ENCODE results near the gene LPP. TPM values are rescaled to one million over a fixed set of nuclear protein-coding genes. Genes with fewer than 3 reads are reported as not detected.

The LPP gene
- total RNA-seq, 4 donors from 2014 or later, result 56.0 to 65.7 (median 58.1) TPM

GRCh38 chr3:188267790-188268335 lies 113.9 kb downstream of the LPP start:
- Histone ChIP-seq H3K36me3 (no peaks in the 10 kb centered on the region), H3K9me3 (no peaks in the 10 kb centered on the region), H3K27ac (peak overlapping the region; percentile 94 to 99 (median 96)), H3K4me3 (no peak overlapping the region), H3K27me3 (no peaks in the 10 kb centered on the region), H3K4me1 (peaks cover 72 to 82% of the 10 kb centered on the region in 2 donors)
- in situ Hi-C loops (cut with MboI; ENCODE audit: low sequenced_read_pairs in 4 of 4) (loop anchor here in 1 of 4 donors (5.0 to 10.0 kb wide), 4 partner anchors 147 to 684 kb away; partner anchors contain the start of gene BCL6), intact Hi-C loops (cut with DNase I; ENCODE audit: low total_unique reads) (loop anchor here (2.0 to 5.0 kb wide), 5 partner anchors 111 to 681 kb away; no protein-coding TSS in a partner anchor)
- no peak for TF ChIP-seq CTCF (IDR thresholded peaks at IDR 0.05 in 4 of 5, conservative IDR thresholded peaks at IDR 0.05 in 1 of 5)
- no peak for TF ChIP-seq POLR2A (IDR thresholded peaks at IDR 0.05)
- ATAC-seq (no peak), DNase-seq (no peak)

GRCh38 chr3:188268336-188268735 lies 114.4 kb downstream of the LPP start:
- intact Hi-C loops (cut with DNase I; ENCODE audit: low total_unique reads), result loop anchor here (5.0 kb wide), 4 partner anchors 111 to 311 kb away; no protein-coding TSS in a partner anchor

GRCh38 chr3:188269040-188269439 lies 115.1 kb downstream of the LPP start:
- DNase-seq (no peak), ATAC-seq (no peak)
- TF ChIP-seq POLR2A (IDR thresholded peaks at IDR 0.05), result no peak
- TF ChIP-seq CTCF (IDR thresholded peaks at IDR 0.05 in 4 of 5, conservative IDR thresholded peaks at IDR 0.05 in 1 of 5), result no peak
- intact Hi-C loops (cut with DNase I; ENCODE audit: low total_unique reads) (loop anchor here (5.0 kb wide), 4 partner anchors 112 to 312 kb away; no protein-coding TSS in a partner anchor), in situ Hi-C loops (cut with MboI; ENCODE audit: low sequenced_read_pairs in 4 of 4) (loop anchor here in 1 of 4 donors (5.0 to 10.0 kb wide), 4 partner anchors 146 to 683 kb away; partner anchors contain the start of gene BCL6)
- no peaks in the 10 kb centered on the region for H3K9me3 ChIP-seq
- H3K27me3 ChIP-seq, result no peaks in the 10 kb centered on the region
- H3K4me3 ChIP-seq, result no peak overlapping the region
- peak overlapping the region; percentile 94 to 99 (median 96) for H3K27ac ChIP-seq
- peaks cover 65 to 70% of the 10 kb centered on the region in 2 donors for H3K4me1 ChIP-seq
- no peaks in the 10 kb centered on the region for H3K36me3 ChIP-seq

More at GRCh38 chr3:188268336-188268735, 114.4 kb downstream of the LPP start:
- H3K27me3 ChIP-seq, result no peaks in the 10 kb centered on the region
- ATAC-seq (no peak), DNase-seq (no peak)
- no peaks in the 10 kb centered on the region for H3K9me3 ChIP-seq
- H3K27ac ChIP-seq, result peak overlapping the region; percentile 94 to 99 (median 96)
- peaks cover 71 to 77% of the 10 kb centered on the region in 2 donors for H3K4me1 ChIP-seq
- no peak overlapping the region for H3K4me3 ChIP-seq
- in situ Hi-C loops (cut with MboI; ENCODE audit: low sequenced_read_pairs in 4 of 4), result loop anchor here in 1 of 4 donors (5.0 to 10.0 kb wide), 4 partner anchors 146 to 684 kb away; partner anchors contain the start of gene BCL6
- no peak for TF ChIP-seq POLR2A (IDR thresholded peaks at IDR 0.05)
- no peaks in the 10 kb centered on the region for H3K36me3 ChIP-seq

- H3K36me3 ChIP-seq, result no peaks in the 10 kb centered on the region
- in situ Hi-C loops (cut with MboI; ENCODE audit: low sequenced_read_pairs in 4 of 4), result no loop called here
- peaks cover 63 to 72% of the 10 kb centered on the region in 2 donors for H3K4me1 ChIP-seq
- no peak for ATAC-seq
- DNase-seq, result no peak
- intact Hi-C loops (cut with DNase I; ENCODE audit: low total_unique reads), result no loop called here
- H3K4me3 ChIP-seq, result no peak overlapping the region
- H3K27ac ChIP-seq, result peak overlapping the region; percentile 94 to 99 (median 96)
- no peaks in the 10 kb centered on the region for H3K9me3 ChIP-seq
- TF ChIP-seq POLR2A (IDR thresholded peaks at IDR 0.05), result no peak
- no peak for TF ChIP-seq CTCF (IDR thresholded peaks at IDR 0.05 in 4 of 5, conservative IDR thresholded peaks at IDR 0.05 in 1 of 5)
- H3K27me3 ChIP-seq, result no peaks in the 10 kb centered on the region
Observed at GRCh38 chr3:188270423-188270972, 116.5 kb downstream of the LPP start.

GRCh38 chr3:188271226-188271914 lies 117.4 kb downstream of the LPP start:
- in situ Hi-C loops (cut with MboI; ENCODE audit: low sequenced_read_pairs in 4 of 4), result no loop called here
- ATAC-seq (no peak), DNase-seq (no peak)
- Histone ChIP-seq H3K4me3 (peak overlapping the region in 1 of 4 donors; percentile 25), H3K9me3 (no peaks in the 10 kb centered on the region), H3K36me3 (no peaks in the 10 kb centered on the region), H3K27me3 (no peaks in the 10 kb centered on the region), H3K4me1 (peaks cover 59 to 66% of the 10 kb centered on the region in 2 donors), H3K27ac (peak overlapping the region; percentile 94 to 99 (median 96))
- TF ChIP-seq CTCF (IDR thresholded peaks at IDR 0.05 in 4 of 5, conservative IDR thresholded peaks at IDR 0.05 in 1 of 5) (no peak), POLR2A (IDR thresholded peaks at IDR 0.05) (no peak)
- intact Hi-C loops (cut with DNase I; ENCODE audit: low total_unique reads), result no loop called here

Measured in gastrocnemius medialis (tissue), 4 donors.